Measurements from ENCODE around the gene ZFPM1.
"Not testable (repeated sequence)": the region's sequence is repeated elsewhere in the genome, so short reads cannot be mapped to it uniquely, and the experiment has no call there.

- not testable (repeated sequence) for TF ChIP-seq TCF7L2 (IDR thresholded peaks at IDR 0.05; ENCODE audit: borderline replicate concordance, extremely low read depth, insufficient read depth, insufficient read length); POLR2AphosphoS5 (IDR thresholded peaks at IDR 0.05; ENCODE audit: low read depth, low read length); JUND (IDR thresholded peaks at IDR 0.05); POLR2A (IDR thresholded peaks at IDR 0.05; ENCODE audit: borderline replicate concordance, extremely low read depth, insufficient read depth, insufficient read length); SIN3A (IDR thresholded peaks at IDR 0.05; ENCODE audit: low read depth); FOSL1 (IDR thresholded peaks at IDR 0.05; ENCODE audit: low read depth); CBX3 (IDR thresholded peaks at IDR 0.05; ENCODE audit: low read depth)
- TF ChIP-seq, protein P1, sequence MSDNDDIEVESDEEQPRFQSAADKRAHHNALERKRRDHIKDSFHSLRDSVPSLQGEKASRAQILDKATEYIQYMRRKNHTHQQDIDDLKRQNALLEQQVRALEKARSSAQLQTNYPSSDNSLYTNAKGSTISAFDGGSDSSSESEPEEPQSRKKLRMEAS (IDR thresholded peaks at IDR 0.05): not testable (repeated sequence)
- TF ChIP-seq, protein P2, sequence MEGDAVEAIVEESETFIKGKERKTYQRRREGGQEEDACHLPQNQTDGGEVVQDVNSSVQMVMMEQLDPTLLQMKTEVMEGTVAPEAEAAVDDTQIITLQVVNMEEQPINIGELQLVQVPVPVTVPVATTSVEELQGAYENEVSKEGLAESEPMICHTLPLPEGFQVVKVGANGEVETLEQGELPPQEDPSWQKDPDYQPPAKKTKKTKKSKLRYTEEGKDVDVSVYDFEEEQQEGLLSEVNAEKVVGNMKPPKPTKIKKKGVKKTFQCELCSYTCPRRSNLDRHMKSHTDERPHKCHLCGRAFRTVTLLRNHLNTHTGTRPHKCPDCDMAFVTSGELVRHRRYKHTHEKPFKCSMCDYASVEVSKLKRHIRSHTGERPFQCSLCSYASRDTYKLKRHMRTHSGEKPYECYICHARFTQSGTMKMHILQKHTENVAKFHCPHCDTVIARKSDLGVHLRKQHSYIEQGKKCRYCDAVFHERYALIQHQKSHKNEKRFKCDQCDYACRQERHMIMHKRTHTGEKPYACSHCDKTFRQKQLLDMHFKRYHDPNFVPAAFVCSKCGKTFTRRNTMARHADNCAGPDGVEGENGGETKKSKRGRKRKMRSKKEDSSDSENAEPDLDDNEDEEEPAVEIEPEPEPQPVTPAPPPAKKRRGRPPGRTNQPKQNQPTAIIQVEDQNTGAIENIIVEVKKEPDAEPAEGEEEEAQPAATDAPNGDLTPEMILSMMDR (IDR thresholded peaks at IDR 0.05 in 2 of 3, conservative IDR thresholded peaks at IDR 0.05 in 1 of 3; ENCODE audit: borderline replicate concordance in 1 of 3, insufficient read depth in 1 of 3, low read depth in 2 of 3, low read length in 2 of 3): not testable (repeated sequence)
These were observed 32.3 kb downstream of the ZFPM1 start for GRCh38 chr16:88485366-88485741.

All from HCT116 (cell line).